Stimulated activated CD8-positive, alpha-beta memory T cell treated with anti-CD3 and anti-CD28 coated beads, Interleukin-7, amount 100 ng/mL, for 24 hours (primary cell): Measurements from ENCODE around the gene ROR1.
"Not testable (repeated sequence)": the region's sequence is repeated elsewhere in the genome, so short reads cannot be mapped to it uniquely, and the experiment has no call there.

ENCODE experiments used
- DNase-seq: peaks from one replicate; pipeline ENCODE4 v3.0.0-alpha.2; 2020; ENCODE audit warnings: low read depth

Gene ROR1

GRCh38 chr1:64187646-64188045, 413.8 kb downstream of the ROR1 start:
- no peak for DNase-seq

- no peak for DNase-seq
Measured at GRCh38 chr1:64192290-64192689, 418.5 kb downstream of the ROR1 start.

GRCh38 chr1:64194168-64195080, 420.6 kb downstream of the ROR1 start:
- no peak for DNase-seq

- DNase-seq = no peak
Measured at GRCh38 chr1:64195081-64195395, 421.2 kb downstream of the ROR1 start.

- DNase-seq = no peak
Measured at GRCh38 chr1:64196074-64196870, 422.5 kb downstream of the ROR1 start.

- no peak for DNase-seq
Measured at GRCh38 chr1:64197076-64197475, 423.3 kb downstream of the ROR1 start.

- DNase-seq = no peak
Measured at GRCh38 chr1:64199154-64199553, 425.3 kb downstream of the ROR1 start.

- DNase-seq = no peak
Measured at GRCh38 chr1:64200064-64200463, 426.2 kb downstream of the ROR1 start.

- DNase-seq = no peak
Measured at GRCh38 chr1:64203420-64203819, 429.6 kb downstream of the ROR1 start, which contains the start of gene UBE2U. UBE2U (plus strand) TSS chr1:64203623; CDS start chr1:64204051, 428 bp downstream.

- DNase-seq = no peak
Measured at GRCh38 chr1:64209221-64209620, 435.4 kb downstream of the ROR1 start.

GRCh38 chr1:64212031-64212430, 438.2 kb downstream of the ROR1 start:
- no peak for DNase-seq

- DNase-seq = no peak
Measured at GRCh38 chr1:64215576-64215975, 441.8 kb downstream of the ROR1 start.

GRCh38 chr1:64220241-64220640, 446.4 kb downstream of the ROR1 start:
- DNase-seq = no peak

- DNase-seq = no peak
Measured at GRCh38 chr1:64223329-64224151, 449.7 kb downstream of the ROR1 start.

GRCh38 chr1:64224236-64224635, 450.4 kb downstream of the ROR1 start:
- DNase-seq = not testable (repeated sequence)

- no peak for DNase-seq
Measured at GRCh38 chr1:64228167-64228957, 454.5 kb downstream of the ROR1 start.

- no peak for DNase-seq
Measured at GRCh38 chr1:64229307-64229706, 455.5 kb downstream of the ROR1 start.
